HG02970 (cell line): Measurements from ENCODE around the gene SH3PXD2A.
"Not testable (repeated sequence)": the region's sequence is repeated elsewhere in the genome, so short reads cannot be mapped to it uniquely, and the experiment has no call there.

ENCODE experiments used
- ATAC-seq: cut with Tn5 transposase; IDR thresholded peaks from one replicate; pipeline ENCODE4 v1.9.1; 2021; ENCODE audit warnings: mild to moderate bottlenecking, moderate library complexity, moderate number of reproducible peaks; ENCODE audit not compliant: unreplicated experiment, low FRiP score

SH3PXD2A gene

GRCh38 chr10:103850572-103850895 lies 4.8 kb downstream of the SH3PXD2A start:
- ATAC-seq, result no peak

- no peak for ATAC-seq
Observed at GRCh38 chr10:103849880-103850571, 5.3 kb downstream of the SH3PXD2A start.

GRCh38 chr10:103849212-103849877 lies 6.0 kb downstream of the SH3PXD2A start:
- ATAC-seq, result no peak

GRCh38 chr10:103847909-103848468 lies 7.4 kb downstream of the SH3PXD2A start:
- no peak for ATAC-seq

- no peak for ATAC-seq
Observed at GRCh38 chr10:103847346-103847745, 8.0 kb downstream of the SH3PXD2A start.

- no peak for ATAC-seq
Observed at GRCh38 chr10:103845972-103846371, 9.4 kb downstream of the SH3PXD2A start.

GRCh38 chr10:103845346-103845745 lies 10.0 kb downstream of the SH3PXD2A start:
- not testable (repeated sequence) for ATAC-seq

- ATAC-seq, result no peak
Observed at GRCh38 chr10:103843854-103844570, 11.4 kb downstream of the SH3PXD2A start.

- no peak for ATAC-seq
Observed at GRCh38 chr10:103843045-103843444, 12.3 kb downstream of the SH3PXD2A start.

- ATAC-seq, result no peak
Observed at GRCh38 chr10:103842605-103843004, 12.8 kb downstream of the SH3PXD2A start.

- ATAC-seq, result no peak
Observed at GRCh38 chr10:103841519-103841918, 13.9 kb downstream of the SH3PXD2A start.

- ATAC-seq, result no peak
Observed at GRCh38 chr10:103840740-103841070, 14.7 kb downstream of the SH3PXD2A start.

GRCh38 chr10:103839872-103840739 lies 15.3 kb downstream of the SH3PXD2A start:
- ATAC-seq, result no peak

GRCh38 chr10:103839519-103839871 lies 15.9 kb downstream of the SH3PXD2A start:
- ATAC-seq, result no peak

- no peak for ATAC-seq
Observed at GRCh38 chr10:103838862-103839518, 16.4 kb downstream of the SH3PXD2A start.

GRCh38 chr10:103838070-103838395 lies 17.3 kb downstream of the SH3PXD2A start:
- ATAC-seq, result no peak

GRCh38 chr10:103837370-103838069 lies 17.9 kb downstream of the SH3PXD2A start:
- no peak for ATAC-seq

GRCh38 chr10:103836861-103837260 lies 18.5 kb downstream of the SH3PXD2A start:
- no peak for ATAC-seq

- ATAC-seq, result no peak
Observed at GRCh38 chr10:103836273-103836672, 19.1 kb downstream of the SH3PXD2A start.
